GM12878 (cell line): ENCODE results near the gene SYT1.

Experiments
- MXI1 ChIP-seq: fragments of 150-350 bp; IDR thresholded peaks from 2 replicates; pipeline ENCODE4 v1.6.1; 2011; ENCODE audit warnings: low read depth, mild to moderate bottlenecking, inconsistent platforms, low read length, improper control_type of control experiment
- PAX8 ChIP-seq: fragments of 450-650 bp; IDR thresholded peaks from 2 replicates; pipeline ENCODE4 v1.6.1; 2017; ENCODE audit warnings: mild to moderate bottlenecking, moderate library complexity
- POLR2A ChIP-seq: IDR thresholded peaks from 2 replicates; pipeline ENCODE4 v1.6.1; 2011; ENCODE audit warnings: low read depth, mild to moderate bottlenecking, low read length
- TF ChIP-seq, protein P1 (sequence below): IDR thresholded peaks from 2 replicates; pipeline ENCODE4 v1.6.1; 2012; ENCODE audit warnings: low read depth, low read length, improper control_type of control experiment
- TF ChIP-seq, protein P2 (sequence below): fragments of 450-650 bp; formaldehyde crosslinking; IDR thresholded peaks from 2 replicates; pipeline ENCODE4 v1.4.0; 2020; ENCODE audit warnings: mild to moderate bottlenecking, moderate library complexity
- TF ChIP-seq, protein P3 (sequence below): fragments of 150-350 bp; IDR thresholded peaks from 2 replicates; pipeline ENCODE4 v1.6.1; 2016; ENCODE audit warnings: low read depth, low read length
- TF ChIP-seq, protein P4 (sequence below): IDR thresholded peaks from 2 replicates; pipeline ENCODE4 v1.6.1; 2012; ENCODE audit warnings: low read depth, low read length, improper control_type of control experiment
- TF ChIP-seq, protein P5 (sequence below), 3 experiments: IDR thresholded peaks in 2 of 3; conservative IDR thresholded peaks in 1 of 3; 2 replicates each; pipeline ENCODE4 v1.5.1; 2011; ENCODE audit warnings: low read depth in 3 of 3, low read length in 3 of 3, mild to moderate bottlenecking in 3 of 3, control low read depth in 2 of 3, moderate library complexity in 2 of 3, inconsistent platforms in 1 of 3, mixed read lengths in 1 of 3; ENCODE audit not compliant: control insufficient read depth in 2 of 3, insufficient read depth in 1 of 3; ENCODE audit errors: extremely low read depth in 1 of 3

DNA sequence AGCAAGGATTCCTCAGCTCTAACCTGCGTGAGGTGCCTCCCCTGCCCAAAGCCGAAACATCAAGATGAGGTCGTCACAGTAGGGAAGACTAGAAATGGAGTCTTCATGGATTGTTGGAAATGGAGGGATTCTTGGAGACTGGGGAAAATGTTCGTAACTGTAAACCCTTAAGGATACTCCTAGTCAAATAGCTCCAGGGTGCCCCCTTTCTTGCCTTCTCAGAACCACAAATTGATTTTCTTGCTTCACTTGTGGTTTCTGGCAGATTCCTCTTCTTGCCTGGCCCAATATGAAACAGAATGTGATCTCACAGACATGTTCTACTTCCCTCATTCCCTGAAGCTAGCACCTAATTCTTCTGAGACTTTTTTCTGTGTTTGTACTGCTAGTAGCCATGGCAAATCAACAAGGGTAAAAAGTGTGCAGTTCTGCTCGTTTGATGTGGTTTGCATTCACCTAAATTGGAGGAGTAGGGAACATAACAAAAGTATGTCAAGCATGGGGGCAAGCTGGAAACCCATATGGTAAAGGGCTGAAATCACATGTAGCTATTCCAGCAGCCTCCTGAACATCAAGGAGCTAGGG is 494.2 kb downstream of the SYT1 start:
- TF ChIP-seq, protein P1, sequence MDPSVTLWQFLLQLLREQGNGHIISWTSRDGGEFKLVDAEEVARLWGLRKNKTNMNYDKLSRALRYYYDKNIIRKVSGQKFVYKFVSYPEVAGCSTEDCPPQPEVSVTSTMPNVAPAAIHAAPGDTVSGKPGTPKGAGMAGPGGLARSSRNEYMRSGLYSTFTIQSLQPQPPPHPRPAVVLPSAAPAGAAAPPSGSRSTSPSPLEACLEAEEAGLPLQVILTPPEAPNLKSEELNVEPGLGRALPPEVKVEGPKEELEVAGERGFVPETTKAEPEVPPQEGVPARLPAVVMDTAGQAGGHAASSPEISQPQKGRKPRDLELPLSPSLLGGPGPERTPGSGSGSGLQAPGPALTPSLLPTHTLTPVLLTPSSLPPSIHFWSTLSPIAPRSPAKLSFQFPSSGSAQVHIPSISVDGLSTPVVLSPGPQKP = no peak
- TF ChIP-seq PAX8 (no peak), MXI1 (no peak), POLR2A (no peak)
- TF ChIP-seq, protein P2, sequence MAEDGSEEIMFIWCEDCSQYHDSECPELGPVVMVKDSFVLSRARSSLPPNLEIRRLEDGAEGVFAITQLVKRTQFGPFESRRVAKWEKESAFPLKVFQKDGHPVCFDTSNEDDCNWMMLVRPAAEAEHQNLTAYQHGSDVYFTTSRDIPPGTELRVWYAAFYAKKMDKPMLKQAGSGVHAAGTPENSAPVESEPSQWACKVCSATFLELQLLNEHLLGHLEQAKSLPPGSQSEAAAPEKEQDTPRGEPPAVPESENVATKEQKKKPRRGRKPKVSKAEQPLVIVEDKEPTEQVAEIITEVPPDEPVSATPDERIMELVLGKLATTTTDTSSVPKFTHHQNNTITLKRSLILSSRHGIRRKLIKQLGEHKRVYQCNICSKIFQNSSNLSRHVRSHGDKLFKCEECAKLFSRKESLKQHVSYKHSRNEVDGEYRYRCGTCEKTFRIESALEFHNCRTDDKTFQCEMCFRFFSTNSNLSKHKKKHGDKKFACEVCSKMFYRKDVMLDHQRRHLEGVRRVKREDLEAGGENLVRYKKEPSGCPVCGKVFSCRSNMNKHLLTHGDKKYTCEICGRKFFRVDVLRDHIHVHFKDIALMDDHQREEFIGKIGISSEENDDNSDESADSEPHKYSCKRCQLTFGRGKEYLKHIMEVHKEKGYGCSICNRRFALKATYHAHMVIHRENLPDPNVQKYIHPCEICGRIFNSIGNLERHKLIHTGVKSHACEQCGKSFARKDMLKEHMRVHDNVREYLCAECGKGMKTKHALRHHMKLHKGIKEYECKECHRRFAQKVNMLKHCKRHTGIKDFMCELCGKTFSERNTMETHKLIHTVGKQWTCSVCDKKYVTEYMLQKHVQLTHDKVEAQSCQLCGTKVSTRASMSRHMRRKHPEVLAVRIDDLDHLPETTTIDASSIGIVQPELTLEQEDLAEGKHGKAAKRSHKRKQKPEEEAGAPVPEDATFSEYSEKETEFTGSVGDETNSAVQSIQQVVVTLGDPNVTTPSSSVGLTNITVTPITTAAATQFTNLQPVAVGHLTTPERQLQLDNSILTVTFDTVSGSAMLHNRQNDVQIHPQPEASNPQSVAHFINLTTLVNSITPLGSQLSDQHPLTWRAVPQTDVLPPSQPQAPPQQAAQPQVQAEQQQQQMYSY (CRISPR knock-in tag) = no peak
- TF ChIP-seq, protein P3, sequence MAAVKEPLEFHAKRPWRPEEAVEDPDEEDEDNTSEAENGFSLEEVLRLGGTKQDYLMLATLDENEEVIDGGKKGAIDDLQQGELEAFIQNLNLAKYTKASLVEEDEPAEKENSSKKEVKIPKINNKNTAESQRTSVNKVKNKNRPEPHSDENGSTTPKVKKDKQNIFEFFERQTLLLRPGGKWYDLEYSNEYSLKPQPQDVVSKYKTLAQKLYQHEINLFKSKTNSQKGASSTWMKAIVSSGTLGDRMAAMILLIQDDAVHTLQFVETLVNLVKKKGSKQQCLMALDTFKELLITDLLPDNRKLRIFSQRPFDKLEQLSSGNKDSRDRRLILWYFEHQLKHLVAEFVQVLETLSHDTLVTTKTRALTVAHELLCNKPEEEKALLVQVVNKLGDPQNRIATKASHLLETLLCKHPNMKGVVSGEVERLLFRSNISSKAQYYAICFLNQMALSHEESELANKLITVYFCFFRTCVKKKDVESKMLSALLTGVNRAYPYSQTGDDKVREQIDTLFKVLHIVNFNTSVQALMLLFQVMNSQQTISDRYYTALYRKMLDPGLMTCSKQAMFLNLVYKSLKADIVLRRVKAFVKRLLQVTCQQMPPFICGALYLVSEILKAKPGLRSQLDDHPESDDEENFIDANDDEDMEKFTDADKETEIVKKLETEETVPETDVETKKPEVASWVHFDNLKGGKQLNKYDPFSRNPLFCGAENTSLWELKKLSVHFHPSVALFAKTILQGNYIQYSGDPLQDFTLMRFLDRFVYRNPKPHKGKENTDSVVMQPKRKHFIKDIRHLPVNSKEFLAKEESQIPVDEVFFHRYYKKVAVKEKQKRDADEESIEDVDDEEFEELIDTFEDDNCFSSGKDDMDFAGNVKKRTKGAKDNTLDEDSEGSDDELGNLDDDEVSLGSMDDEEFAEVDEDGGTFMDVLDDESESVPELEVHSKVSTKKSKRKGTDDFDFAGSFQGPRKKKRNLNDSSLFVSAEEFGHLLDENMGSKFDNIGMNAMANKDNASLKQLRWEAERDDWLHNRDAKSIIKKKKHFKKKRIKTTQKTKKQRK = no peak
- TF ChIP-seq, protein P4, sequence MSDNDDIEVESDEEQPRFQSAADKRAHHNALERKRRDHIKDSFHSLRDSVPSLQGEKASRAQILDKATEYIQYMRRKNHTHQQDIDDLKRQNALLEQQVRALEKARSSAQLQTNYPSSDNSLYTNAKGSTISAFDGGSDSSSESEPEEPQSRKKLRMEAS = no peak
- TF ChIP-seq, protein P5, sequence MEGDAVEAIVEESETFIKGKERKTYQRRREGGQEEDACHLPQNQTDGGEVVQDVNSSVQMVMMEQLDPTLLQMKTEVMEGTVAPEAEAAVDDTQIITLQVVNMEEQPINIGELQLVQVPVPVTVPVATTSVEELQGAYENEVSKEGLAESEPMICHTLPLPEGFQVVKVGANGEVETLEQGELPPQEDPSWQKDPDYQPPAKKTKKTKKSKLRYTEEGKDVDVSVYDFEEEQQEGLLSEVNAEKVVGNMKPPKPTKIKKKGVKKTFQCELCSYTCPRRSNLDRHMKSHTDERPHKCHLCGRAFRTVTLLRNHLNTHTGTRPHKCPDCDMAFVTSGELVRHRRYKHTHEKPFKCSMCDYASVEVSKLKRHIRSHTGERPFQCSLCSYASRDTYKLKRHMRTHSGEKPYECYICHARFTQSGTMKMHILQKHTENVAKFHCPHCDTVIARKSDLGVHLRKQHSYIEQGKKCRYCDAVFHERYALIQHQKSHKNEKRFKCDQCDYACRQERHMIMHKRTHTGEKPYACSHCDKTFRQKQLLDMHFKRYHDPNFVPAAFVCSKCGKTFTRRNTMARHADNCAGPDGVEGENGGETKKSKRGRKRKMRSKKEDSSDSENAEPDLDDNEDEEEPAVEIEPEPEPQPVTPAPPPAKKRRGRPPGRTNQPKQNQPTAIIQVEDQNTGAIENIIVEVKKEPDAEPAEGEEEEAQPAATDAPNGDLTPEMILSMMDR (IDR thresholded peaks at IDR 0.05 in 2 of 3, conservative IDR thresholded peaks at IDR 0.05 in 1 of 3; ENCODE audit: control insufficient read depth in 2 of 3, extremely low read depth in 1 of 3, insufficient read depth in 1 of 3, low read depth in 3 of 3, low read length in 3 of 3) = no peak
